ENCODE measurements around the gene PDE1C. TPM values are rescaled to one million over a fixed set of nuclear protein-coding genes. Genes with fewer than 3 reads are reported as not detected.

The PDE1C gene
- total RNA-seq, 1 donor from 2014 or later: 15.5 TPM

DNA sequence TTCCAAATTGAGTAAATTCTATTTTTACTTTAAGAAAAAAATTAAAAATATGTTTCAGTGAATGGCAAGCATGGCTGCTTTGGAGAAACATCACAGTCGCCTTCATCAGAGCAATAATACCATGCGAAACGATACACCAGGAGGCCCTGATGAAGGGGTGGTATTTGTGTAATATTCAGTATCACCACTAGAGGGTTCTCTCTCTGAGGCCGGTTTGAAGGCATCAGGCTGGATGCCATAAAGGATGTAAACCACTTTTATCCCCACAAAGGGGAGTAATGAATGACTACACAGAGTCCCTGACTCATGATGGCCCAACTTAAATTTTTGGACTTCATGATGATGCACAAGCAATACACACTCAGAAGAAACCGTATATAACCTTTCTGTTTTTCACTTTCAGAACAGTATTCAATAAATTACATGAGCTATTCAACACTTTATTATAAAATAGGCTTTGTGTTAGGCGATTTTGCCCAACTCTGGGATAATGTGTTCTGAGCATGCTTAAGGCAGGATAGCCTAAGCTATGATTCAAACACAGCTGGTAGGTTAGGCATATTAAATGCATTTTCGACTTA, 287.7 kb downstream of the PDE1C start:
- DNase-seq (no peak), ATAC-seq (peak; percentile 66 to 74)
- H3K4me1 ChIP-seq: no peaks in the 10 kb centered on the region
- no peak overlapping the region for H3K4me3 ChIP-seq
- no peak overlapping the region for H3K27ac ChIP-seq
- intact Hi-C loops (cut with DNase I): no loop called here
- H3K36me3 ChIP-seq: no peaks in the 10 kb centered on the region
- H3K27me3 ChIP-seq (ENCODE audit: low read depth): no peaks in the 10 kb centered on the region
- no peaks in the 10 kb centered on the region for H3K9me3 ChIP-seq
- TF ChIP-seq, protein P1, sequence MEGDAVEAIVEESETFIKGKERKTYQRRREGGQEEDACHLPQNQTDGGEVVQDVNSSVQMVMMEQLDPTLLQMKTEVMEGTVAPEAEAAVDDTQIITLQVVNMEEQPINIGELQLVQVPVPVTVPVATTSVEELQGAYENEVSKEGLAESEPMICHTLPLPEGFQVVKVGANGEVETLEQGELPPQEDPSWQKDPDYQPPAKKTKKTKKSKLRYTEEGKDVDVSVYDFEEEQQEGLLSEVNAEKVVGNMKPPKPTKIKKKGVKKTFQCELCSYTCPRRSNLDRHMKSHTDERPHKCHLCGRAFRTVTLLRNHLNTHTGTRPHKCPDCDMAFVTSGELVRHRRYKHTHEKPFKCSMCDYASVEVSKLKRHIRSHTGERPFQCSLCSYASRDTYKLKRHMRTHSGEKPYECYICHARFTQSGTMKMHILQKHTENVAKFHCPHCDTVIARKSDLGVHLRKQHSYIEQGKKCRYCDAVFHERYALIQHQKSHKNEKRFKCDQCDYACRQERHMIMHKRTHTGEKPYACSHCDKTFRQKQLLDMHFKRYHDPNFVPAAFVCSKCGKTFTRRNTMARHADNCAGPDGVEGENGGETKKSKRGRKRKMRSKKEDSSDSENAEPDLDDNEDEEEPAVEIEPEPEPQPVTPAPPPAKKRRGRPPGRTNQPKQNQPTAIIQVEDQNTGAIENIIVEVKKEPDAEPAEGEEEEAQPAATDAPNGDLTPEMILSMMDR (IDR thresholded peaks at IDR 0.05): peak; percentile 74

DNA sequence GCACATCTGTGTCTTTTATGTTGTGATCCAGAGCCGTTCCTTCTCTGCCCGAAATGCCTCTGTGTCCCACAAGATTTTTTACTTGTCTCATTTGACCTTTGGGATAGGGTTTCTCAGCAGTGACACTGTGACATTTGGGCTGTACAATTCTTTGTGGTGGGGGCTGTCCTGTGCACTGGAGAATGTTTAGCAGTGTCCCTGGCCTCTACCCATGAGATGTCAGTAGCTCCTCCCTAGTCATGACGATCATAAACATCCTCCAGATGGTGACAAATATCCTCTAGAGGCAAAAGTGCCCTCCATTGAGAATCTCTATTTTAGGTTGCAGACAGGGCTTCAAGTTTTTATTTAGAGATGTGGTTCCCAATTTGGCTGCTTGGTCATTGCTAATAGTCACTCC, 291.9 kb downstream of the PDE1C start:
- H3K4me3 ChIP-seq: no peak overlapping the region
- DNase-seq (no peak), ATAC-seq (no peak)
- TF ChIP-seq, protein P1 (IDR thresholded peaks at IDR 0.05): no peak
- H3K4me1 ChIP-seq: no peaks in the 10 kb centered on the region
- H3K36me3 ChIP-seq: no peaks in the 10 kb centered on the region
- H3K27me3 ChIP-seq (ENCODE audit: low read depth): no peaks in the 10 kb centered on the region
- H3K9me3 ChIP-seq: no peaks in the 10 kb centered on the region
- intact Hi-C loops (cut with DNase I): no loop called here
- no peak overlapping the region for H3K27ac ChIP-seq

DNA sequence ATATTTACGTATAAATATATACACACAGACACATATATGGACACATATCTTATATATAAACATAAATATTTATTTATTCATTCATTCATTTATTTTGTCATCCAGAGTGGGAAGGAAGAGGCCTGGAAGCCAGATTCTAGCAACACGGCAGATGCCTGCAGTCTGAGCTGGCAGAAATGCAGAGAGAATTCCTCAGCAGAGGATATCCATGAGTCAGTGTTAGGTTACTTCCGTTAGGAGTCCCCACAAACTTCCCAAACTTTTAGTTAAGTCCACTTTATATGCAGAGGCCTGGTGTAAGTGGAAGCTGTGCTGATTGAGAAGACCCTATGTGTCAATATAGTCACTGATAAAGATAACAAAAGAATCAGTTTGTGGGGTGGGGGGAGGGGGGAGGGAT, 293.6 kb downstream of the PDE1C start:
- H3K27me3 ChIP-seq (ENCODE audit: low read depth): no peaks in the 10 kb centered on the region
- no peaks in the 10 kb centered on the region for H3K4me1 ChIP-seq
- ATAC-seq: no peak
- TF ChIP-seq, protein P1 (IDR thresholded peaks at IDR 0.05): no peak
- H3K36me3 ChIP-seq: no peaks in the 10 kb centered on the region
- H3K4me3 ChIP-seq: no peak overlapping the region
- no peak overlapping the region for H3K27ac ChIP-seq
- H3K9me3 ChIP-seq: no peaks in the 10 kb centered on the region
- no peak for DNase-seq
- intact Hi-C loops (cut with DNase I): no loop called here

DNA sequence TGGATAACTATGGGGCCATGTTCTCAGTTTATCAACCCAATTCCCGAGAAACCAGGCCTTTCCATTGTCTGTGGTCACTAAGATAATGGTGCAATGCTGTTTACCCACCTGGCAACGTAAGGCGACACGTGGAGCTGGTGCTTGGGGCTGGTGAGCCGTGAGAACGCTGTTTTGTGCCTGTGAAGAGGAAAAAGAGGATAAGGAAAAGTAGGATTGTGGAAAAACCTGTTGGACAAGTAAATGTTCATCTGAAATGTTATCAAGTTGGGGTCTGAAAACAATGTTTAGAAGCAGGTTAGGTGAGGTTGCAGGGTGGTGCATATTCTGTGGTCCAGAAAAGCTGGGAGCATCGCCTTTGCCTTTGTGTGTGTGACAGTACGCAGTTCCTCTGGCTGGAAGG, 294.7 kb downstream of the PDE1C start:
- ATAC-seq: no peak
- intact Hi-C loops (cut with DNase I): no loop called here
- no peaks in the 10 kb centered on the region for H3K4me1 ChIP-seq
- no peaks in the 10 kb centered on the region for H3K27me3 ChIP-seq (ENCODE audit: low read depth)
- no peaks in the 10 kb centered on the region for H3K36me3 ChIP-seq
- H3K27ac ChIP-seq: no peak overlapping the region
- TF ChIP-seq, protein P1 (IDR thresholded peaks at IDR 0.05): no peak
- DNase-seq: no peak
- no peak overlapping the region for H3K4me3 ChIP-seq
- no peaks in the 10 kb centered on the region for H3K9me3 ChIP-seq

DNA sequence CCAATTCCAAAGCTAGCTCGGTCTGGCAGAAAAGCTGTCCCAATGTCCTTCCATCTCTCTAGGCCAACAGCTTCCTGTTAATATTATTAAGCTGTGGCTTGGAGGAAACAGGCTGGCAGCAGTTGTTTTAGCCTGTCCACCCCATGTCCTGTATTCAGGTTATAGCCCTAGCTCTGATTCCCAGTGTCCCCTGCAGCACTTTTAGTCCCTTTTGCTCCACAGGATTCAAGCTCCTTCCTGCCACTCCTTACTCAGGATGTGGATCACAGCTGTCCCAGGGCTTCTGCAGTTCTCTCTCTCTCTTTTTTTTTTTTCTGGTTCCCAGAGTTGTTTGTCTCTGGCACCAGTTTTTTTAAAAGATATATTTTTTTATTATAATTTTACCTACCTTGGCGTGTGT, 298.0 kb downstream of the PDE1C start:
- no peaks in the 10 kb centered on the region for H3K36me3 ChIP-seq
- no peak overlapping the region for H3K4me3 ChIP-seq
- H3K4me1 ChIP-seq: no peaks in the 10 kb centered on the region
- ATAC-seq (no peak), DNase-seq (no peak)
- no peaks in the 10 kb centered on the region for H3K27me3 ChIP-seq (ENCODE audit: low read depth)
- H3K9me3 ChIP-seq: no peaks in the 10 kb centered on the region
- TF ChIP-seq, protein P1 (IDR thresholded peaks at IDR 0.05): no peak
- H3K27ac ChIP-seq: no peak overlapping the region
- intact Hi-C loops (cut with DNase I): no loop called here

Data from lower lobe of right lung (tissue), 2 donors.